ENCODE measurements around the gene NPIPB2.

Gene NPIPB2

DNA sequence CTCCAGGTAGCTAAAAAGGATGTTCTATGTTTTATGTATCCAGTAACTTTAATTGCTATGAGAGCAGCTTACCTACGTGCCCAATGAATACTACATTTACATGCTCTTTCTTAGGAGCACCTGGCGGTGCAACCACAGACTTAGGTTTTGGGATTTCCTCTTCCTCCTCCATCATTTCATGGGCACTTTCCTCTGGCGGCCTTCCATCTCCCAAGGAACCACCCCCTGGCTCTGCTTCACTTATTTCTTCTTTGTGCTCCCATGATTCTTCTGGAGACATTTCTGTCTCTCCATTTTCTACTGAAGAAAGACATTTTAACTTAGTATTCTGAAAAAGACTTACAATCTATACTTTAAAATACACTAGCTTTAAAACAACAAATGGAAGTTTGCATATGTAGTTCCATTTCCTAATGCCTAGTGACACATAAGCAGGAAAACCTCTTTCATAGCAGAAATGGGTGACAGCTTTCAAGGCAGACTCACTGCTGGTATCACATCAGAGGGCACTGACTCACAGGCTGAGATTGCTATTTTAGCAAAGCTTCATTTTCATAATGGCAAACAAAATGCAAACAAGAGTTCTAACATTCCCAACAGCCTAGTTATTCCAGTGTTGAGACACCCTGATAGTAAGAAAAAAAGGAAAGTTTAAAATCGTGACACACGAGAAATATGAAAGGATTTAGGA, 45.2 kb downstream of the NPIPB2 start:
- FAIRE-seq: no peak

GRCh38 chr16:11893571-11893970, 48.3 kb downstream of the NPIPB2 start:
- FAIRE-seq: no peak

- no peak for FAIRE-seq
Observed at GRCh38 chr16:11892761-11893160, 49.1 kb downstream of the NPIPB2 start.

DNA sequence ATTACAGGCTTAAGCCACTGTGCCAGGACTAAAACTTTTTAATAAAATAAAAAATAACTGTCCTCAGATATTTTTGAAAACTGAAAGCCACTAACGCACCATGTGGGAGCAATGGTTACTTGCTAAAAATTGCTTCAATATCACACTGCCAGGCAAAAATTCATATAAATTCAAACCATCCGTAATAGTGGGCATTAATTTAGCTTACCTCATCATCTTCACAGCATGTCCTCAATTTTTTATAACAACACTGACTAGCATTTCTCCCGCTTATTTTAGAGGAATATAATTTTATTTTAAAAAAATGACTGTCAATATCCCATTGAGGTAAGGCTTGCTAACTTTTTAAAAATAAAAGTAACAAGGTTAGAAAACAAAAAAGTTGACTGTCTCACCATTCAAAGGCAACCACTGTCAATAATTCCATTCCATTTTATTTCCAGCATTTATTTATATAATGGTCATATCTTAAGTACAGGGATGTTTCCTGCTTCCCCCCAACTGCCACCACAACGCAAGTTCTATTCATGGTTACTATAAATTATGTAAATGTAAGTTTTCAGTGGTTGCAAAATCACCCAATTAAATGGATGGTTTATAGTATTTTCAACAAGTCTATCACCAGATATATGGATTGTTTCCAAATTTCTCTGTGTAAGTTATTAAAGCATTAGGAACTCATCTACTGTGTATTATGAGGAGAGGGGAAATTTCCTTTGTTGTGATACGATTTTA, 51.4 kb downstream of the NPIPB2 start:
- FAIRE-seq: no peak

DNA sequence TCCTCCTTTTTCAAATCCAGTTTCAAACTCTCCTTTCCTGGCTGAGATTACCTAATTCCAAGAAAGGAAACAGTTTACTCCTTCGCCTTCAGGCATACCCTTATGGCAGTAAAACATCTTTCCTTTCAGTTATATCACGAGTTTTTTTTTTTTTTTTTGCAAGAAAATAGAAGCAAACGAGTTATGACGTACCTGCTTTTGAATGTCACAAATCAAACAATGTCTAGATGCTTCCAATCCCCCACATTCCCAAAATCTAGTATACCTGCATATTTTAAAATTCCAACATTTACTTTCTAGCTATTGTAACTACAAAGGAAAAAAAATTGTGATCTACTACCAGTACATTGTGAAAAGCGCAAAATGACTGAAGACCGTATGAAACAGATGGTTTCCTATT, 55.0 kb downstream of the NPIPB2 start:
- FAIRE-seq: no peak

DNA sequence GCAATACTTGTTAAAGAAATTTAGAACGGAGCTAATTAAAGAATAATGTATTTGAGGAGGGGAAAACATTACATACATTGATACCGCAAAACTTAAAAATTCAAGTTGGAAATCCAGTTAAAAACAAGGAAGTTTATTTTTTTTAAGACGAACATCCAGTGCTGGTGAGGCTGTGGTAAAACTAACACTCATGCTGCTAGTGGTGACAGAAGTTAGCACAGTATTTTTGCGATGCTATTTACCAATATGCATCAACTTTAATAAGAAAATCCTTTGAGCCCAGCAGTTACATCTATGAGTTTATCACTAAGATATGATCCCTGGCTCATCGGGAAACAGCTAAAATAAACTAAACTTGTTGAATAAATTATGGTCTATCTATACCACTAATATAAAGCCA, 57.8 kb downstream of the NPIPB2 start:
- no peak for FAIRE-seq

- no peak for FAIRE-seq
Observed at GRCh38 chr16:11880007-11880406, 61.8 kb downstream of the NPIPB2 start.

DNA sequence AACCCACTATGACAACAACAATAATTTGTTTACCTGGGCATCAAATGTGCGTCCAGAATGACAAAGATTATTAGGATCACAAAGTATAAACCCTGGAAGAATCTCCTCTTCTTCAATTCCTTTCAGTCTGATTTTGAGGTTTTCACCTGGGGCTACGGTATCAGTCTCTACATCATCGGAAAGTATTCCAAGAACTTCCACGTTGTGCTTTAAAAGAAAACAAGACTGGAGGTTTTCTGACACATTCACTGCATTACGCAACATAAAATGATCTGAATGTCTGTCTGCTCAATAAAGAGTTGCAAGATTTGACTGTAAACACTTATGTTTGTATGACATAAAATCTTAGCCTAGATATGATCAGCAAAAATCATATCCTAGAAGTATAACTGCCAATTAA, 64.5 kb downstream of the NPIPB2 start:
- FAIRE-seq: no peak
